Duodenal mucosa (tissue), 2 donors: ENCODE measurements around the gene CKS1B.
"Not testable (repeated sequence)": the region's sequence is repeated elsewhere in the genome, so short reads cannot be mapped to it uniquely, and the experiment has no call there.

Experiments
- H3K27ac ChIP-seq: one replicate; pipeline ENCODE4 v1.7.0; 2013; ENCODE audit warnings: low read depth, low read length
- H3K27me3 ChIP-seq, 2 donors: one replicate each; pipeline ENCODE4 v1.7.0; 2013; ENCODE audit warnings: low read length in 2 of 2, control low read depth in 1 of 2; ENCODE audit not compliant: insufficient read depth in 2 of 2, control insufficient read depth in 1 of 2
- H3K36me3 ChIP-seq, 2 donors: one replicate each; pipeline ENCODE4 v1.7.0; 2013; ENCODE audit warnings: low read length in 2 of 2, control low read depth in 1 of 2; ENCODE audit not compliant: insufficient read depth in 2 of 2, control insufficient read depth in 1 of 2
- H3K4me1 ChIP-seq, 2 donors: one replicate each; pipeline ENCODE4 v1.7.0; 2013; ENCODE audit warnings: low read length in 2 of 2, control low read depth in 1 of 2; ENCODE audit not compliant: insufficient read depth in 2 of 2, control insufficient read depth in 1 of 2
- H3K4me3 ChIP-seq, 2 donors: one replicate each; pipeline ENCODE4 v1.7.0; 2013; ENCODE audit warnings: low read length in 2 of 2, low read depth in 1 of 2
- H3K9ac ChIP-seq, 2 donors: one replicate each; pipeline ENCODE4 v1.7.0; 2013; ENCODE audit warnings: low read length in 2 of 2, low read depth in 1 of 2
- H3K9me3 ChIP-seq, 2 donors: one replicate each; pipeline ENCODE4 v1.7.0; 2013; ENCODE audit warnings: low read length in 2 of 2, control low read depth in 1 of 2; ENCODE audit not compliant: control insufficient read depth in 1 of 2

The CKS1B gene

DNA sequence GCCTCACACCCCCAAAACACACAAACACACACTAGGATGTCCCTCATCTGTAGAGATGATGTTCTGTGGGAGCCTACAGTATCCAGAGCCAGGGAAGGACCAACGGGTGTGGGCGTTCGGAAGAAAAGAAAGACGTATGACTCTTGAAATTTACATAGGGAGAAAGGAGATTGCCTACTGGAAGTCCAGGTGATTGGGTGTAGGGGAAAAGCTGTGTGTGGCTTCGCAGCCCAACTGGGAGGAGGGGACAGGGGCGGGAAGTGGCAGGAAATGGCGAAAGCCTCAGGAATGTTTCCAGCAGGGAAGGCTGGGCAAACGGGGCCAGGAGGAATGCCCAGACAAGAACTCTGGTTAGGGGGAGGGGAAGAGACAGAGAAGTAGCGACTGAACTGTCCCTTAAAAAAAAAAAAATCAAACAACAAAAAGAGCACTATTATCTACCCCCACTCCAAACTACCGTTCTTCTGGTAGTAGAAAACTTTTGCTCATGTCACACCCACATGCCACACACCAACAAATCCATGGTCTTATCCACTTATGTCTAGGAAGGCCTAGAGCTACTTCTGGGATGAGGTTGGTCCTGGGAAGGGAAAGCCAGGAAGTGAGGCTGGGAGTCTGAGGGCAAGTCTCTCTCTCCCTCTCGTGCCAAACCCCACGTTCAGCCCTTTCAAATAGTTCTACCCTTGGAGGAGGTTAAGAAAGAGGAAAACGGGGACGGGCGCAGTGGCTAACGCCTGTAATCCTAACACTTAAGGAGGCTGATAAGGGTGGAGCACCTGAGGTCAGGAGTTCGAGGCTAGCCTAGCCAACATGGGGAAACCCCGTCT, 1.8 kb upstream of the CKS1B start:
- Histone ChIP-seq H3K9me3 (no peaks in the 10 kb centered on the region), H3K36me3 (peaks cover 3 to 28% of the 10 kb centered on the region in 2 donors), H3K27me3 (no peaks in the 10 kb centered on the region), H3K27ac (peak overlapping the region; percentile 87), H3K4me3 (peak overlapping the region; percentile 76 to 83), H3K4me1 (peaks cover 43 to 46% of the 10 kb centered on the region in 2 donors), H3K9ac (peak overlapping the region; percentile 71 to 96)

GRCh38 chr1:154973344-154974101, 958 bp upstream of the CKS1B start:
- H3K27ac ChIP-seq = peak overlapping the region; percentile 98
- H3K4me1 ChIP-seq = peaks cover 43 to 46% of the 10 kb centered on the region in 2 donors

GRCh38 chr1:154974808-154975408, 427 bp downstream of the CKS1B start:
- peak overlapping the region; percentile 96 to 100 for H3K9ac ChIP-seq
- peak overlapping the region; percentile 98 for H3K27ac ChIP-seq
- no peaks in the 10 kb centered on the region for H3K9me3 ChIP-seq
- H3K4me3 ChIP-seq = peak overlapping the region; percentile 83
- peaks cover 0 to 13% of the 10 kb centered on the region in 2 donors for H3K36me3 ChIP-seq
- no peaks in the 10 kb centered on the region for H3K27me3 ChIP-seq
- H3K4me1 ChIP-seq = peaks cover 32 to 35% of the 10 kb centered on the region in 2 donors

More at GRCh38 chr1:154973344-154974101, 958 bp upstream of the CKS1B start:
- Histone ChIP-seq H3K9me3 (no peaks in the 10 kb centered on the region), H3K27me3 (no peaks in the 10 kb centered on the region), H3K4me3 (peak overlapping the region; percentile 76 to 83), H3K36me3 (peaks cover 3 to 23% of the 10 kb centered on the region in 2 donors), H3K9ac (peak overlapping the region; percentile 87 to 96)

GRCh38 chr1:154975409-154976059, 1.1 kb downstream of the CKS1B start:
- no peaks in the 10 kb centered on the region for H3K27me3 ChIP-seq
- H3K36me3 ChIP-seq = peaks cover 0 to 7% of the 10 kb centered on the region in 2 donors
- H3K9ac ChIP-seq = peak overlapping the region; percentile 96 to 100
- no peaks in the 10 kb centered on the region for H3K9me3 ChIP-seq
- peak overlapping the region; percentile 83 for H3K4me3 ChIP-seq
- H3K4me1 ChIP-seq = peaks cover 26 to 30% of the 10 kb centered on the region in 2 donors
- peak overlapping the region; percentile 98 for H3K27ac ChIP-seq

DNA sequence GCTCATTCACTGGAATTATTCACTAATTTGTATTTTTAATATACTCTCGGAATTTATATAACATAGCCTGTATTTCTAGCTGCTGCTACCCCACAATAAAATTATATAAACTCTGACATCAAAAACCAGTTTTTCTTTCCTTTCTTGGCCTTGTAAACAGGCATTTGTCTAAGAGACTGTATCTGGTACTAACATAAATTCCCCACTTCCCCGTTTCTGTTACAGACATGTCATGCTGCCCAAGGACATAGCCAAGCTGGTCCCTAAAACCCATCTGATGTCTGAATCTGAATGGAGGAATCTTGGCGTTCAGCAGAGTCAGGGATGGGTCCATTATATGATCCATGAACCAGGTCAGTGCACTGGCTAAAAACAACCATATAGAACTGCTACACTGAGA, 3.3 kb downstream of the CKS1B start:
- not testable (repeated sequence) for H3K36me3 ChIP-seq, H3K4me3 ChIP-seq, H3K27ac ChIP-seq, H3K9ac ChIP-seq, H3K27me3 ChIP-seq, H3K9me3 ChIP-seq
- H3K4me1 ChIP-seq = peaks cover 10 to 14% of the 10 kb centered on the region in 2 donors

- Histone ChIP-seq H3K27me3 (no peaks in the 10 kb centered on the region), H3K9me3 (no peaks in the 10 kb centered on the region), H3K9ac (no peak overlapping the region), H3K36me3 (peaks cover 0 to 7% of the 10 kb centered on the region in 2 donors), H3K4me1 (peaks cover 7 to 10% of the 10 kb centered on the region in 2 donors), H3K27ac (no peak overlapping the region), H3K4me3 (no peak overlapping the region)
Measured at GRCh38 chr1:154978360-154978759, 3.9 kb downstream of the CKS1B start.

GRCh38 chr1:154982341-154982740, 7.9 kb downstream of the CKS1B start:
- Histone ChIP-seq H3K4me3 (peak overlapping the region; percentile 69 to 96), H3K27me3 (no peaks in the 10 kb centered on the region), H3K36me3 (peaks cover 0 to 10% of the 10 kb centered on the region in 2 donors), H3K9ac (peak overlapping the region; percentile 16 to 49), H3K27ac (no peak overlapping the region), H3K9me3 (no peaks in the 10 kb centered on the region), H3K4me1 (peaks cover 11 to 17% of the 10 kb centered on the region in 2 donors)

- peaks cover 13 to 18% of the 10 kb centered on the region in 2 donors for H3K4me1 ChIP-seq
- H3K9me3 ChIP-seq = no peaks in the 10 kb centered on the region
- H3K9ac ChIP-seq = peak within 1 kb of the TSS; percentile 78 to 93
- H3K27me3 ChIP-seq = no peaks in the 10 kb centered on the region
- peak within 1 kb of the TSS; percentile 96 to 98 for H3K4me3 ChIP-seq
- H3K27ac ChIP-seq = no peak within 1 kb of the TSS
- peaks cover 2 to 18% of the 10 kb centered on the region in 2 donors for H3K36me3 ChIP-seq
Measured at GRCh38 chr1:154982897-154983648, 8.6 kb downstream of the CKS1B start, which contains the start of gene FLAD1. Gene FLAD1, plus strand, starts transcription at chr1:154983344. Its CDS starts 351 bp downstream, at chr1:154983695.
